Thyroid gland (tissue), 4 donors: ENCODE results near the gene TBC1D22A. TPM values are rescaled to one million over a fixed set of nuclear protein-coding genes. Genes with fewer than 3 reads are reported as not detected.
A peak's percentile ranks its signal among the peaks of the same experiment; 100 is the strongest.

Experiments used
- DNase-seq, 2 donors: peaks; one replicate each; pipeline ENCODE4 v3.0.0-alpha.2; 2019
- H3K27ac ChIP-seq, 3 donors: fragments of 200-600 bp; sonication (generic); 1 replicate in 2 of 3; 2 replicates in 1 of 3; pipeline ENCODE4 v1.5.1; 2016 to 2019; ENCODE audit warnings: mild to moderate bottlenecking in 1 of 3, moderate library complexity in 1 of 3
- H3K27me3 ChIP-seq: fragments of 200-600 bp; sonication (generic); one replicate; pipeline ENCODE4 v1.5.1; 2019
- H3K36me3 ChIP-seq, 2 donors: fragments of 200-600 bp; sonication (generic); one replicate each; pipeline ENCODE4 v1.5.1; 2016 to 2019
- H3K4me1 ChIP-seq, 2 donors: fragments of 200-600 bp; sonication (generic); one replicate each; pipeline ENCODE4 v1.5.1; 2017 to 2019
- H3K4me3 ChIP-seq, 3 donors: fragments of 200-600 bp; sonication (generic); replicated peaks in 1 of 3; 1 replicate in 2 of 3; 2 replicates in 1 of 3; pipeline ENCODE4 v1.5.1; 2016; ENCODE audit warnings: mild to moderate bottlenecking in 1 of 3
- H3K9me3 ChIP-seq: fragments of 200-600 bp; sonication (generic); one replicate; pipeline ENCODE4 v1.5.1; 2017
- CTCF ChIP-seq, 6 experiments: fragments of 200-600 bp in 3 of 6; fragments of 450-650 bp in 3 of 6; sonication (generic) in 3 of 6; IDR thresholded peaks; one replicate each; pipeline ENCODE4 v1.5.1; 2016 to 2019; ENCODE audit warnings: antibody characterized with exemption in 6 of 6, mild to moderate bottlenecking in 2 of 6, inconsistent platforms in 1 of 6, moderate library complexity in 1 of 6
- POLR2A ChIP-seq, 2 donors: fragments of 450-650 bp; IDR thresholded peaks; one replicate each; pipeline ENCODE4 v1.6.1; 2017; ENCODE audit warnings: antibody characterized with exemption in 2 of 2, mild to moderate bottlenecking in 2 of 2, moderate library complexity in 1 of 2
- WGBS, 2 donors: methylation state at CpG; one replicate each; pipeline ENCODE4 v1.1.5; 2017; 5-methylcytosine and 5-hydroxymethylcytosine counted together
- intact Hi-C: fragments of 100-400 bp; cut with DNase I; formaldehyde crosslinking; loops from one replicate; pipeline ENCODE4 v1.15.1; 2023
- total RNA-seq, 4 donors: library from RNA; depleted of rRNA; stranded (reverse); fragments of >200 nt; gene quantifications; one replicate each; pipeline ENCODE4 v1.2.3, GENCODE V29; 2016

TBC1D22A gene
- total RNA-seq, 4 donors from 2014 or later: 26.7 to 34.6 (median 33.2) TPM

GRCh38 chr22:46833228-46833627, 70.8 kb downstream of the TBC1D22A start:
- no peaks in the 10 kb centered on the region for H3K36me3 ChIP-seq
- intact Hi-C loops: no loop called here
- TF ChIP-seq POLR2A (IDR thresholded peaks at IDR 0.05) (no peak), CTCF (IDR thresholded peaks at IDR 0.05) (peak in 4 of 6 experiments; percentile 29 to 60 (median 56))
- no peak overlapping the region for H3K27ac ChIP-seq
- DNase-seq: peak; percentile 67 to 73
- no peaks in the 10 kb centered on the region for H3K27me3 ChIP-seq
- H3K4me1 ChIP-seq: peaks cover 0 to 20% of the 10 kb centered on the region in 2 donors
- H3K9me3 ChIP-seq: no peaks in the 10 kb centered on the region
- 46 to 51% methylated on average over 6 of the region's 6 CpGs for WGBS, 2 donors
- H3K4me3 ChIP-seq: no peak overlapping the region

GRCh38 chr22:46834021-46834737, 71.7 kb downstream of the TBC1D22A start:
- TF ChIP-seq CTCF (IDR thresholded peaks at IDR 0.05): no peak
- TF ChIP-seq POLR2A (IDR thresholded peaks at IDR 0.05): no peak
- intact Hi-C loops: no loop called here
- DNase-seq: no peak
- Histone ChIP-seq H3K4me1 (peaks cover 0 to 20% of the 10 kb centered on the region in 2 donors), H3K27me3 (no peaks in the 10 kb centered on the region), H3K36me3 (no peaks in the 10 kb centered on the region), H3K4me3 (no peak overlapping the region), H3K27ac (no peak overlapping the region), H3K9me3 (no peaks in the 10 kb centered on the region)
- WGBS, 2 donors: 96 to 97% methylated on average over 1 of the region's 1 CpG

GRCh38 chr22:46835288-46835687, 72.8 kb downstream of the TBC1D22A start:
- intact Hi-C loops: no loop called here
- no peaks in the 10 kb centered on the region for H3K9me3 ChIP-seq
- H3K4me3 ChIP-seq: no peak overlapping the region
- H3K27ac ChIP-seq: no peak overlapping the region
- no peak for DNase-seq
- no peaks in the 10 kb centered on the region for H3K27me3 ChIP-seq
- H3K4me1 ChIP-seq: peaks cover 0 to 13% of the 10 kb centered on the region in 2 donors
- TF ChIP-seq POLR2A (IDR thresholded peaks at IDR 0.05) (no peak), CTCF (IDR thresholded peaks at IDR 0.05) (no peak)
- no peaks in the 10 kb centered on the region for H3K36me3 ChIP-seq
- WGBS, 2 donors: 98 to 99% methylated on average over 2 of the region's 2 CpGs

GRCh38 chr22:46835693-46836092, 73.2 kb downstream of the TBC1D22A start:
- Histone ChIP-seq H3K4me1 (peaks cover 0 to 9% of the 10 kb centered on the region in 2 donors), H3K27ac (no peak overlapping the region), H3K9me3 (no peaks in the 10 kb centered on the region), H3K4me3 (no peak overlapping the region), H3K27me3 (no peaks in the 10 kb centered on the region), H3K36me3 (no peaks in the 10 kb centered on the region)
- intact Hi-C loops: no loop called here
- DNase-seq: no peak
- WGBS, 2 donors: 95 to 97% methylated on average over 2 of the region's 2 CpGs
- no peak for TF ChIP-seq POLR2A (IDR thresholded peaks at IDR 0.05)
- no peak for TF ChIP-seq CTCF (IDR thresholded peaks at IDR 0.05)

GRCh38 chr22:46841522-46841921, 79.1 kb downstream of the TBC1D22A start:
- Histone ChIP-seq H3K27me3 (no peaks in the 10 kb centered on the region), H3K36me3 (no peaks in the 10 kb centered on the region), H3K4me3 (no peak overlapping the region), H3K4me1 (no peaks in the 10 kb centered on the region), H3K27ac (no peak overlapping the region), H3K9me3 (no peaks in the 10 kb centered on the region)
- TF ChIP-seq CTCF (IDR thresholded peaks at IDR 0.05) (no peak), POLR2A (IDR thresholded peaks at IDR 0.05) (no peak)
- intact Hi-C loops: no loop called here
- no peak for DNase-seq
- 81 to 84% methylated on average over 3 of the region's 3 CpGs for WGBS, 2 donors
